ENCODE measurements around the gene LGR6.

DNA sequence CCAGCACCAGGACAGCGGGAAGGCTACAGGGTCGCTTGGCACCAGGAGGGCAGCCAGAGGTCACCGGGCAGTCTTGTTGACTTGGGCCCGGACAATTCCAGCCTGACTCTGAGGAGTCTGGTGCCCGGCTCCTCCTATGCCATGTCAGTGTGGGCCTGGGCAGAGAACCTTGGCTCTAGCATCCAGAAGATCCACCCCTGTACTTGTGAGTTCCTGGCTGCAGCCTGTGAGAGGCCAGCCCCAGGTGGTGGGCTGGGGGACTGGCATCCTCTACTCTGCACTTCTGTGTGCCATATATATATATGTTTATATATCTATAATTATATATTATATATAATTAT is 21.6 kb upstream of the LGR6 start:
- TF ChIP-seq, protein P1, sequence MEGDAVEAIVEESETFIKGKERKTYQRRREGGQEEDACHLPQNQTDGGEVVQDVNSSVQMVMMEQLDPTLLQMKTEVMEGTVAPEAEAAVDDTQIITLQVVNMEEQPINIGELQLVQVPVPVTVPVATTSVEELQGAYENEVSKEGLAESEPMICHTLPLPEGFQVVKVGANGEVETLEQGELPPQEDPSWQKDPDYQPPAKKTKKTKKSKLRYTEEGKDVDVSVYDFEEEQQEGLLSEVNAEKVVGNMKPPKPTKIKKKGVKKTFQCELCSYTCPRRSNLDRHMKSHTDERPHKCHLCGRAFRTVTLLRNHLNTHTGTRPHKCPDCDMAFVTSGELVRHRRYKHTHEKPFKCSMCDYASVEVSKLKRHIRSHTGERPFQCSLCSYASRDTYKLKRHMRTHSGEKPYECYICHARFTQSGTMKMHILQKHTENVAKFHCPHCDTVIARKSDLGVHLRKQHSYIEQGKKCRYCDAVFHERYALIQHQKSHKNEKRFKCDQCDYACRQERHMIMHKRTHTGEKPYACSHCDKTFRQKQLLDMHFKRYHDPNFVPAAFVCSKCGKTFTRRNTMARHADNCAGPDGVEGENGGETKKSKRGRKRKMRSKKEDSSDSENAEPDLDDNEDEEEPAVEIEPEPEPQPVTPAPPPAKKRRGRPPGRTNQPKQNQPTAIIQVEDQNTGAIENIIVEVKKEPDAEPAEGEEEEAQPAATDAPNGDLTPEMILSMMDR (conservative IDR thresholded peaks at IDR 0.05; ENCODE audit: low read length): no peak
- no peak for TF ChIP-seq EZH2phosphoT487 (IDR thresholded peaks at IDR 0.05; ENCODE audit: borderline replicate concordance)

Data from Loucy (cell line).